NCI-H2081 (cell line): Measurements from ENCODE around the gene MYLK.

Experiments
- DNase-seq, 2 experiments: peaks; one replicate each; lab custom pipeline; 2025; lab: John Stamatoyannopoulos, UW

The MYLK gene

GRCh38 chr3:123877965-123878364, 6.2 kb downstream of the MYLK start:
- DNase-seq: no peak

GRCh38 chr3:123877466-123877865, 6.7 kb downstream of the MYLK start:
- no peak for DNase-seq

- no peak for DNase-seq
Observed at GRCh38 chr3:123876858-123877257, 7.3 kb downstream of the MYLK start.

- no peak for DNase-seq
Observed at GRCh38 chr3:123872621-123873020, 11.5 kb downstream of the MYLK start.

- DNase-seq: peak; percentile 37 to 84
Observed at GRCh38 chr3:123871946-123872345, 12.2 kb downstream of the MYLK start.

- no peak for DNase-seq
Observed at GRCh38 chr3:123870033-123870432, 14.1 kb downstream of the MYLK start.

- DNase-seq: no peak
Observed at GRCh38 chr3:123869165-123869564, 15.0 kb downstream of the MYLK start.

GRCh38 chr3:123864706-123865105, 19.4 kb downstream of the MYLK start:
- no peak for DNase-seq

GRCh38 chr3:123862152-123862551, 22.0 kb downstream of the MYLK start:
- no peak for DNase-seq

- DNase-seq: no peak
Observed at GRCh38 chr3:123861081-123861836, 22.9 kb downstream of the MYLK start.

- DNase-seq: no peak
Observed at GRCh38 chr3:123859177-123859576, 25.0 kb downstream of the MYLK start.

- no peak for DNase-seq
Observed at GRCh38 chr3:123854905-123855304, 29.2 kb downstream of the MYLK start.

GRCh38 chr3:123853686-123854372, 30.3 kb downstream of the MYLK start:
- DNase-seq: no peak

- no peak for DNase-seq
Observed at GRCh38 chr3:123847209-123847608, 36.9 kb downstream of the MYLK start.

- no peak for DNase-seq
Observed at GRCh38 chr3:123843668-123844067, 40.5 kb downstream of the MYLK start.

- no peak for DNase-seq
Observed at GRCh38 chr3:123842711-123843110, 41.4 kb downstream of the MYLK start.

GRCh38 chr3:123841476-123842238, 42.5 kb downstream of the MYLK start:
- DNase-seq: no peak

- no peak for DNase-seq
Observed at GRCh38 chr3:123840961-123841360, 43.2 kb downstream of the MYLK start.

GRCh38 chr3:123837858-123838257, 46.3 kb downstream of the MYLK start:
- DNase-seq: no peak

GRCh38 chr3:123834631-123835030, 49.5 kb downstream of the MYLK start:
- no peak for DNase-seq

- DNase-seq: no peak
Observed at GRCh38 chr3:123833398-123833785, 50.7 kb downstream of the MYLK start.

- no peak for DNase-seq
Observed at GRCh38 chr3:123832692-123833397, 51.3 kb downstream of the MYLK start.
